HL-60 (cell line): ENCODE results near the gene STYX.

Experiments
- DNase-seq, 2 experiments: peaks; one replicate each; pipeline ENCODE4 v3.0.0-alpha.2; 2010 to 2020; ENCODE audit warnings: low read depth in 1 of 2, low spot score in 1 of 2
- H3K27ac ChIP-seq: fragments of 250-450 bp; sonication (Bioruptor Pico); replicated peaks from 2 replicates; pipeline ENCODE4 v1.5.1; 2020; ENCODE audit warnings: mild to moderate bottlenecking, moderate library complexity
- H3K27me3 ChIP-seq: fragments of 250-450 bp; sonication (Bioruptor Pico); 2 replicates; pipeline ENCODE4 v1.5.1; 2021; ENCODE audit warnings: mild to moderate bottlenecking, moderate library complexity; ENCODE audit not compliant: insufficient read depth, poor library complexity, severe bottlenecking
- H3K4me3 ChIP-seq: replicated peaks from 2 replicates; pipeline ENCODE4 v1.5.1; 2011; ENCODE audit warnings: mild to moderate bottlenecking, control low read depth, low read length; ENCODE audit not compliant: insufficient read depth
- CTCF ChIP-seq: IDR thresholded peaks from one replicate; pipeline ENCODE4 v1.5.1; 2011; ENCODE audit warnings: low read length, control low read depth, inconsistent platforms; ENCODE audit not compliant: insufficient read depth
- GABPA ChIP-seq: IDR thresholded peaks from 2 replicates; pipeline ENCODE4 v1.6.1; 2012; ENCODE audit warnings: low read depth
- POLR2AphosphoS5 ChIP-seq: IDR thresholded peaks from 2 replicates; pipeline ENCODE4 v1.6.1; 2012; ENCODE audit warnings: low read depth
- REST ChIP-seq: IDR thresholded peaks from 2 replicates; pipeline ENCODE4 v1.6.1; 2012; ENCODE audit warnings: low read depth; ENCODE audit not compliant: insufficient replicate concordance
- SPI1 ChIP-seq: IDR thresholded peaks from 2 replicates; pipeline ENCODE4 v1.6.1; 2012; ENCODE audit warnings: low read depth, mild to moderate bottlenecking, borderline replicate concordance

The STYX gene

GRCh38 chr14:52706286-52706685 is 23.7 kb upstream of the STYX start:
- H3K4me3 ChIP-seq, result peak overlapping the region; percentile 77; the same call in 1 of the 2 replicates

GRCh38 chr14:52706724-52707706 is 23.0 kb upstream of the STYX start, which contains the start of gene PSMC6:
PSMC6 (plus strand) TSS chr14:52707200; CDS start chr14:52707220, 20 bp downstream.
- peak within 1 kb of the TSS; percentile 77 for H3K27ac ChIP-seq
- TF ChIP-seq GABPA (peak; percentile 44; the same call in 1 of the 2 replicates), POLR2AphosphoS5 (peak; percentile 81), SPI1 (peak; percentile 39; the same call in 1 of the 2 replicates), CTCF (no peak), REST (peak; percentile 58)
- DNase-seq, result peak; percentile 78 to 93
- no peaks in the 10 kb centered on the region for H3K27me3 ChIP-seq
- peak within 1 kb of the TSS; percentile 77 for H3K4me3 ChIP-seq

More at GRCh38 chr14:52706286-52706685, 23.7 kb upstream of the STYX start:
- peak in 1 of 2 experiments; percentile 32 for DNase-seq
- TF ChIP-seq SPI1 (no peak), REST (no peak), POLR2AphosphoS5 (no peak), GABPA (no peak), CTCF (no peak)
- peak overlapping the region; percentile 77 for H3K27ac ChIP-seq
- no peaks in the 10 kb centered on the region for H3K27me3 ChIP-seq

GRCh38 chr14:52711666-52712065 is 18.3 kb upstream of the STYX start:
- DNase-seq, result no peak
- Histone ChIP-seq H3K27me3 (no peaks in the 10 kb centered on the region), H3K4me3 (no peak overlapping the region), H3K27ac (no peak overlapping the region)
- TF ChIP-seq SPI1, result no peak
- no peak for TF ChIP-seq POLR2AphosphoS5
- no peak for TF ChIP-seq CTCF
- no peak for TF ChIP-seq REST
- no peak for TF ChIP-seq GABPA
